HG03520 (cell line): ENCODE measurements around the gene SMAD3.
"Not testable (repeated sequence)": the region's sequence is repeated elsewhere in the genome, so short reads cannot be mapped to it uniquely, and the experiment has no call there.

ENCODE experiments used
- ATAC-seq: cut with Tn5 transposase; IDR thresholded peaks from one replicate; pipeline ENCODE4 v1.9.1; 2021; ENCODE audit warnings: mild to moderate bottlenecking, moderate library complexity; ENCODE audit not compliant: unreplicated experiment

SMAD3 gene

GRCh38 chr15:67140078-67140833 is 74.9 kb downstream of the SMAD3 start:
- ATAC-seq: no peak

- ATAC-seq: no peak
Observed at GRCh38 chr15:67142092-67142766, 76.8 kb downstream of the SMAD3 start.

GRCh38 chr15:67142767-67143100 is 77.3 kb downstream of the SMAD3 start:
- no peak for ATAC-seq

- ATAC-seq: no peak
Observed at GRCh38 chr15:67143646-67144045, 78.2 kb downstream of the SMAD3 start.

GRCh38 chr15:67144609-67145311 is 79.4 kb downstream of the SMAD3 start:
- ATAC-seq: no peak

GRCh38 chr15:67145312-67145610 is 79.9 kb downstream of the SMAD3 start:
- no peak for ATAC-seq

- ATAC-seq: no peak
Observed at GRCh38 chr15:67145710-67146109, 80.3 kb downstream of the SMAD3 start.

- ATAC-seq: no peak
Observed at GRCh38 chr15:67146234-67146633, 80.8 kb downstream of the SMAD3 start.

GRCh38 chr15:67146875-67147381 is 81.5 kb downstream of the SMAD3 start:
- no peak for ATAC-seq

GRCh38 chr15:67147396-67147949 is 82.1 kb downstream of the SMAD3 start:
- ATAC-seq: no peak

GRCh38 chr15:67148196-67148701 is 82.8 kb downstream of the SMAD3 start:
- no peak for ATAC-seq

- no peak for ATAC-seq
Observed at GRCh38 chr15:67149068-67149772, 83.8 kb downstream of the SMAD3 start.

- no peak for ATAC-seq
Observed at GRCh38 chr15:67149773-67150022, 84.3 kb downstream of the SMAD3 start.

- ATAC-seq: no peak
Observed at GRCh38 chr15:67150023-67150860, 84.8 kb downstream of the SMAD3 start.

- no peak for ATAC-seq
Observed at GRCh38 chr15:67152429-67152828, 87.0 kb downstream of the SMAD3 start.

- not testable (repeated sequence) for ATAC-seq
Observed at GRCh38 chr15:67153044-67153443, 87.6 kb downstream of the SMAD3 start.

- no peak for ATAC-seq
Observed at GRCh38 chr15:67154249-67154648, 88.8 kb downstream of the SMAD3 start.

GRCh38 chr15:67156426-67156825 is 91.0 kb downstream of the SMAD3 start:
- ATAC-seq: no peak

GRCh38 chr15:67156834-67157233 is 91.4 kb downstream of the SMAD3 start:
- ATAC-seq: no peak

- ATAC-seq: no peak
Observed at GRCh38 chr15:67157521-67158252, 92.3 kb downstream of the SMAD3 start.
